H9 (cell line): ENCODE measurements around the gene SFXN2. TPM values are rescaled to one million over a fixed set of nuclear protein-coding genes. Genes with fewer than 3 reads are reported as not detected.

ENCODE experiments used
- DNase-seq: peaks from one replicate; pipeline ENCODE4 v3.0.0-alpha.2; 2017
- H2AFZ ChIP-seq: one replicate; pipeline ENCODE4 v1.6.1; 2013; ENCODE audit warnings: mild to moderate bottlenecking, low read length, control low read depth, moderate library complexity
- H2AK5ac ChIP-seq: 2 replicates; pipeline ENCODE4 v1.6.1; 2013; ENCODE audit warnings: low read length, control low read depth, mixed read lengths; ENCODE audit not compliant: insufficient read length
- H2BK120ac ChIP-seq: one replicate; pipeline ENCODE4 v1.6.1; 2013; ENCODE audit warnings: low read depth, mild to moderate bottlenecking, low read length, control low read depth, inconsistent platforms; ENCODE audit not compliant: poor library complexity, severe bottlenecking
- H2BK12ac ChIP-seq: 2 replicates; pipeline ENCODE4 v1.6.1; 2013; ENCODE audit warnings: low read length, control low read depth, mixed read lengths, low read depth; ENCODE audit not compliant: insufficient read length
- H2BK15ac ChIP-seq: 2 replicates; pipeline ENCODE4 v1.6.1; 2013; ENCODE audit warnings: low read depth, low read length, control low read depth
- H2BK20ac ChIP-seq: one replicate; pipeline ENCODE4 v1.6.1; 2013; ENCODE audit warnings: low read depth, mild to moderate bottlenecking, low read length, control low read depth, inconsistent platforms; ENCODE audit not compliant: poor library complexity, severe bottlenecking
- H2BK5ac ChIP-seq: 2 replicates; pipeline ENCODE4 v1.6.1; 2013; ENCODE audit warnings: low read length, control low read depth, mixed read lengths; ENCODE audit not compliant: insufficient read length
- H3K14ac ChIP-seq: 2 replicates; pipeline ENCODE4 v1.6.1; 2013; ENCODE audit warnings: low read length, control low read depth; ENCODE audit not compliant: insufficient read depth
- H3K18ac ChIP-seq: 2 replicates; pipeline ENCODE4 v1.6.1; 2013; ENCODE audit warnings: low read depth, mild to moderate bottlenecking, mixed read lengths, low read length, control low read depth; ENCODE audit not compliant: insufficient read length
- H3K23ac ChIP-seq: 2 replicates; pipeline ENCODE4 v1.6.1; 2013; ENCODE audit warnings: low read length, control low read depth, mixed read lengths, low read depth; ENCODE audit not compliant: insufficient read length
- H3K23me2 ChIP-seq: 2 replicates; pipeline ENCODE4 v1.6.1; 2013; ENCODE audit warnings: low read depth, mild to moderate bottlenecking, mixed read lengths, low read length, control low read depth; ENCODE audit not compliant: insufficient read length, poor library complexity, severe bottlenecking
- H3K27ac ChIP-seq: 2 replicates; pipeline ENCODE4 v1.5.1; 2013; ENCODE audit warnings: low read length, control low read depth, mixed read lengths, low read depth; ENCODE audit not compliant: insufficient read length
- H3K27me3 ChIP-seq: 2 replicates; pipeline ENCODE4 v1.6.1; 2013; ENCODE audit warnings: low read length, control low read depth, inconsistent platforms; ENCODE audit not compliant: insufficient read depth
- H3K4ac ChIP-seq: 2 replicates; pipeline ENCODE4 v1.6.1; 2013; ENCODE audit warnings: low read depth, mild to moderate bottlenecking, control low read depth, inconsistent platforms, low read length, moderate library complexity
- H3K4me1 ChIP-seq: 2 replicates; pipeline ENCODE4 v1.6.1; 2013; ENCODE audit warnings: low read length, control low read depth, inconsistent platforms; ENCODE audit not compliant: insufficient read depth
- H3K4me2 ChIP-seq: 2 replicates; pipeline ENCODE4 v1.6.1; 2013; ENCODE audit warnings: low read length, control low read depth, mixed read lengths; ENCODE audit not compliant: insufficient read length, insufficient read depth
- H3K56ac ChIP-seq: 2 replicates; pipeline ENCODE4 v1.6.1; 2013; ENCODE audit warnings: low read depth, mild to moderate bottlenecking, mixed read lengths, low read length, control low read depth; ENCODE audit not compliant: insufficient read length
- H3K79me1 ChIP-seq: 2 replicates; pipeline ENCODE4 v1.6.1; 2013; ENCODE audit warnings: low read depth, mild to moderate bottlenecking, moderate library complexity, low read length, control low read depth, inconsistent platforms; ENCODE audit not compliant: insufficient read depth, poor library complexity, severe bottlenecking
- H3K79me2 ChIP-seq: 2 replicates; pipeline ENCODE4 v1.6.1; 2013; ENCODE audit warnings: low read length, control low read depth, inconsistent platforms; ENCODE audit not compliant: insufficient read depth
- H3K9ac ChIP-seq: 2 replicates; pipeline ENCODE4 v1.6.1; 2013; ENCODE audit warnings: low read length, control low read depth, mixed read lengths; ENCODE audit not compliant: insufficient read length; ENCODE audit errors: extremely low read depth
- H3K9me3 ChIP-seq: one replicate; pipeline ENCODE4 v1.6.1; 2013; ENCODE audit warnings: low read depth, low read length, inconsistent platforms; ENCODE audit not compliant: control insufficient read depth
- H3T11ph ChIP-seq: one replicate; pipeline ENCODE4 v1.6.1; 2013; ENCODE audit warnings: mild to moderate bottlenecking, low read length, control low read depth, inconsistent platforms
- H4K20me1 ChIP-seq: one replicate; pipeline ENCODE4 v1.6.1; 2013; ENCODE audit not compliant: control insufficient read depth, insufficient read length, insufficient read depth
- H4K5ac ChIP-seq: 2 replicates; pipeline ENCODE4 v1.6.1; 2013; ENCODE audit warnings: low read depth, mild to moderate bottlenecking, mixed read lengths, low read length, control low read depth; ENCODE audit not compliant: insufficient read length
- H4K8ac ChIP-seq: replicated peaks from 2 replicates; pipeline ENCODE4 v1.6.1; 2013; ENCODE audit warnings: low read length, control low read depth, mixed read lengths, low read depth; ENCODE audit not compliant: insufficient read length
- H4K91ac ChIP-seq: 2 replicates; pipeline ENCODE4 v1.6.1; 2013; ENCODE audit warnings: low read depth, mild to moderate bottlenecking, moderate library complexity, mixed read lengths, low read length, control low read depth; ENCODE audit not compliant: insufficient read length
- H3K27ac Mint-ChIP-seq, 3 experiments: 2 replicates in 2 of 3; 3 replicates in 1 of 3; pipeline ENCODE4 v1.8.0; 2020 to 2021; ENCODE audit warnings: mixed read lengths in 3 of 3, mild to moderate bottlenecking in 1 of 3, moderate library complexity in 1 of 3
- H3K27me3 Mint-ChIP-seq: 2 replicates; pipeline ENCODE4 v1.8.0; 2021; ENCODE audit warnings: low read depth, mild to moderate bottlenecking, moderate library complexity, mixed read lengths
- H3K36me3 Mint-ChIP-seq, 3 experiments: 2 replicates in 2 of 3; 3 replicates in 1 of 3; pipeline ENCODE4 v1.8.0; 2020 to 2021; ENCODE audit warnings: low read depth in 3 of 3, mixed read lengths in 3 of 3; ENCODE audit not compliant: insufficient read depth in 1 of 3
- H3K4me1 Mint-ChIP-seq, 2 experiments: 2 replicates each; pipeline ENCODE4 v1.8.0; 2020; ENCODE audit warnings: mixed read lengths in 2 of 2
- H3K4me3 Mint-ChIP-seq, 2 experiments: 2 replicates in 1 of 2; 3 replicates in 1 of 2; pipeline ENCODE4 v1.8.0; 2020 to 2021; ENCODE audit warnings: mild to moderate bottlenecking in 2 of 2, mixed read lengths in 2 of 2, moderate library complexity in 1 of 2
- H3K9me3 Mint-ChIP-seq, 2 experiments: 2 replicates in 1 of 2; 3 replicates in 1 of 2; pipeline ENCODE4 v1.8.0; 2020; ENCODE audit warnings: mild to moderate bottlenecking in 2 of 2, mixed read lengths in 2 of 2, moderate library complexity in 1 of 2
- CTCF ChIP-seq: fragments of 200-600 bp; sonication (generic); conservative IDR thresholded peaks from 3 replicates; pipeline ENCODE4 v1.8.0; 2021; ENCODE audit warnings: antibody characterized with exemption, mild to moderate bottlenecking
- WGBS: extraction: QIAGEN DNeasy Blood & Tissue Kit; methylation state at CpG from one replicate; pipeline ENCODE4 v1.1.7; 2013; ENCODE audit warnings: missing lambda C conversion rate, low lambda C conversion rate, mixed read lengths; ENCODE audit not compliant: insufficient read length; ENCODE audit errors: extremely low coverage; 5-methylcytosine and 5-hydroxymethylcytosine counted together
- total RNA-seq: library from RNA; stranded (reverse); gene quantifications from 2 replicates; pipeline ENCODE4 v1.2.1, GENCODE V29; 2021

SFXN2 gene
- total RNA-seq, 1 experiment from 2014 or later = 34.7 TPM

- Histone ChIP-seq H3K27ac (no peak overlapping the region), H3K4me2 (peak overlapping the region; percentile 96), H3K4me1 (peaks cover 4% of the 10 kb centered on the region; the same call in 1 of the 2 replicates), H2BK15ac (no peak overlapping the region), H4K8ac (no peak overlapping the region), H3K9ac (peak overlapping the region; percentile 80), H3K79me2 (no peaks in the 10 kb centered on the region; the same call in 1 of the 2 replicates), H3K79me1 (no peaks in the 10 kb centered on the region), H2BK5ac (no peak overlapping the region), H3K27me3 (no peaks in the 10 kb centered on the region), H2BK20ac (no peak overlapping the region), H2BK12ac (no peak overlapping the region), H4K5ac (no peak overlapping the region), H4K91ac (no peak overlapping the region), H3T11ph (no peak overlapping the region), H3K56ac (no peak overlapping the region), H3K18ac (peak overlapping the region; percentile 16), H4K20me1 (no peaks in the 10 kb centered on the region), H3K9me3 (no peaks in the 10 kb centered on the region), H3K23ac (no peak overlapping the region), H2BK120ac (no peak overlapping the region), H3K4ac (no peak overlapping the region), H2AFZ (no peak overlapping the region), H3K14ac (0 out of 2 replicates have a peak overlapping the region, but pooled peaks have one; percentile 25), H3K23me2 (peaks cover 10% of the 10 kb centered on the region), H2AK5ac (no peak overlapping the region)
- no CpG with 5 or more reads among the region's 9 CpGs for WGBS
- H3K27ac Mint-ChIP-seq = peak overlapping the region; percentile 62 to 86 (median 72); a peak in 5 of 7 replicates
- H3K36me3 Mint-ChIP-seq = peaks cover 0 to 2% (median 0%) of the 10 kb centered on the region in 3 experiments; a peak in 2 of 7 replicates
- no peak for DNase-seq
- H3K9me3 Mint-ChIP-seq = peaks cover 0 to 3% of the 10 kb centered on the region in 2 experiments; a peak in 1 of 5 replicates
- H3K27me3 Mint-ChIP-seq = peaks cover 2% of the 10 kb centered on the region
- peak overlapping the region; percentile 91 to 92 for H3K4me3 Mint-ChIP-seq
- H3K4me1 Mint-ChIP-seq = peaks cover 26 to 31% of the 10 kb centered on the region in 2 experiments
- no peak for TF ChIP-seq CTCF
Observed at GRCh38 chr10:102744374-102745051, 30.1 kb downstream of the SFXN2 start.
